Stimulated activated naive B cell treated with anti-CD40 and anti-IgM and Interleukin-4, amounts not matched to agents 10 μg/mL and 1 μg/mL and 100 μg/mL, for 72 hours (primary cell): Measurements from ENCODE around the gene LHX4.
"Not testable (repeated sequence)": the region's sequence is repeated elsewhere in the genome, so short reads cannot be mapped to it uniquely, and the experiment has no call there.

ENCODE experiments used
- ATAC-seq, 2 donors: fragments of 150-1000 bp; cut with Tn5 transposase; replicated peaks; 2 replicates each; pipeline ENCODE4 v1.10.0; 2021; ENCODE audit warnings: moderate library complexity in 1 of 2
- DNase-seq: peaks from one replicate; pipeline ENCODE4 v3.0.0; 2021
- H3K27ac Mint-ChIP-seq: one replicate; pipeline ENCODE4 v1.8.0; 2022; ENCODE audit warnings: mild to moderate bottlenecking, mixed read lengths
- H3K27me3 Mint-ChIP-seq, 2 donors: one replicate each; pipeline ENCODE4 v1.8.0; 2022; ENCODE audit warnings: mixed read lengths in 2 of 2
- H3K36me3 Mint-ChIP-seq, 2 donors: one replicate each; pipeline ENCODE4 v1.8.0; 2022; ENCODE audit warnings: mixed read lengths in 2 of 2, mild to moderate bottlenecking in 1 of 2
- H3K4me1 Mint-ChIP-seq, 2 donors: one replicate each; pipeline ENCODE4 v1.8.0; 2022; ENCODE audit warnings: mixed read lengths in 2 of 2, mild to moderate bottlenecking in 1 of 2
- H3K4me3 Mint-ChIP-seq, 2 donors: one replicate each; pipeline ENCODE4 v1.8.0; 2022; ENCODE audit warnings: mild to moderate bottlenecking in 2 of 2, mixed read lengths in 2 of 2, moderate library complexity in 1 of 2
- H3K9me3 Mint-ChIP-seq, 2 donors: one replicate each; pipeline ENCODE4 v1.8.0; 2022; ENCODE audit warnings: mixed read lengths in 2 of 2, mild to moderate bottlenecking in 1 of 2

Gene LHX4

DNA sequence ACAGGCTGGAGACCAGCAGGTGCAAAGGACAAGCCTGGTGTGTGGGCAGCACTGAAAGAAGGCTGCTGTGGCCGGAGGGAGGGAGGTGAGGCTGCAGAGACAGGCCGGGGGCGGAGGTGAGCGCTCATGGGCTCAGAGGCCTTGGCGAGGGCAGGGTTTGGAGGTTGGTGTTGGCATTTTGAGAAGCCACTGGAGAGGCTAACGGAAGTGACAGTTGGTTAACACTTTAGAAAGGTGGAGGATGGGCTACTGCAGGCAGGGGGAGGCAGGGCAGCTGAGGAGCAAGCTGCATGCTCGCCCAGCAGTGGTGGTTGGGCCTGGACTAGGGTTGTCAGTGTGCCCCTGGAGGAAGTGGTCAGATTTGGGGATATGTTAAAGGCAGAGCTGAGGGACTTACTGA is 37.9 kb upstream of the LHX4 start:
- H3K9me3 Mint-ChIP-seq = no peaks in the 10 kb centered on the region
- H3K36me3 Mint-ChIP-seq = peaks cover 76 to 89% of the 10 kb centered on the region in 2 donors
- ATAC-seq = no peak
- no peak for DNase-seq
- H3K27me3 Mint-ChIP-seq = no peaks in the 10 kb centered on the region
- peaks cover 0 to 13% of the 10 kb centered on the region in 2 donors for H3K4me1 Mint-ChIP-seq
- H3K4me3 Mint-ChIP-seq = no peak overlapping the region
- no peak overlapping the region for H3K27ac Mint-ChIP-seq

DNA sequence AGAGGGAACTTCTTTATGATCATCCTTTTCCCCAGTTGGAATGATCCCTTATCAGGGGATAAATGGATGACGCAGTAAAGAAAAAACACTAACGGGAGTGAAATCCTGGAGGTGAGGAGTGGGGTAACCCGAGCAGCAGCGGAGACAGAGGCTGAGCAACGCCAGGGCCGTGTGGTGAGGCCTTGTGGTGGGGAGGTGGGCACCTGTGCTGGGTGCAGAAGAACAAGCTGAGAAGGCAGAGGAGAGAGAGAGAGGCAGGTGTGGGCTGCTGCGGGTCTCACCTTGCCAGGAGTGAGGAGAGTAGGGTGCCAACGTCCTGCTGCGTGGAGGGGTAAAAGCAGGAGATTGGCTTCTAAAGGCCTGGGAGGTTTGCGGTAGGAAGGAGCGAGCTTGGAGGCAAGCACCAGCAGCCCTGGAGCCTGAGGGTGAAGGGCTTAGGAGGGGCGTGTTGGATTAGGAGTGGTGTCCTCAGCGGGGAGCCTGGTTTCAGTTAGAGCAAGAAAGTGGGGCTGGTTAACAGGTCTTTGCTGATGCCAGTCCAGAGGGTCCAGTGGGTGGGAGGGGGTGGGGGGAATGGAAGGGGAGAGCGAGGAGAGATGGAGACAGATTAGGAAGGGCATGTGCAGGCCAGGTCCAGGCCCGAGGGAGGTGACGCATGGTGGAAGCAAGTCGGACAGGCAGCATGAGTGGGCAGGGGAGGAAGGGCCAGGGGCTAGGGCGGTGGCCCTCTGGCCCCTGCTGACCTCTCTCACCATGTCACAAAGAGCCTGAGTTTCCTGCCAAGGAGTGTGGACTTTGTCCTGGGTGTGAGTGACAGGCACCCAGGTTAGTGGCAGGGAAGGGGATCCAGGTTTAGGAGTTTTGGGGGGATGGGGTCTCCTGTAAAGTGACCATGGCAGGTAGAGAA is 36.7 kb upstream of the LHX4 start:
- Mint-ChIP-seq H3K4me1 (peaks cover 0 to 13% of the 10 kb centered on the region in 2 donors), H3K27ac (peak overlapping the region; percentile 14), H3K9me3 (no peaks in the 10 kb centered on the region), H3K36me3 (peaks cover 73 to 87% of the 10 kb centered on the region in 2 donors), H3K27me3 (no peaks in the 10 kb centered on the region), H3K4me3 (peak overlapping the region in 1 of 2 donors; percentile 12)
- DNase-seq = no peak
- no peak for ATAC-seq

DNA sequence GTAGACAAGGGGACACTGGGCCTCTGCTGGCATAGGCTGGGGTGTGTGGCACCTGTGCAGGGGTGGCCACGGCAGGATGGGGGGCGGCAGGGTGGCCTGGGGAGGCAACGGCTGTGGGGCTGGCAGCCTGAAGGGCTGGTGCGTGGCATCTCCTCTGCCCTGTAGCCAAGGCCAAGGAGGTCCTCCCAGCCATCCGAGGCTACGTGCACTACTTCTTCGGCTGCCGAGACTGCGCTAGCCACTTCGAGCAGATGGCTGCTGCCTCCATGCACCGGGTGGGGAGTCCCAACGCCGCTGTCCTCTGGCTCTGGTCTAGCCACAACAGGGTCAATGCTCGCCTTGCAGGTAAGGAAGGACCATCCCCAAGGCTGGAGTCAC is 36.0 kb upstream of the LHX4 start:
- no peak for DNase-seq
- H3K36me3 Mint-ChIP-seq = peaks cover 72 to 82% of the 10 kb centered on the region in 2 donors
- H3K27me3 Mint-ChIP-seq = no peaks in the 10 kb centered on the region
- H3K27ac Mint-ChIP-seq = no peak overlapping the region
- peaks cover 0 to 13% of the 10 kb centered on the region in 2 donors for H3K4me1 Mint-ChIP-seq
- H3K4me3 Mint-ChIP-seq = no peak overlapping the region
- no peak for ATAC-seq
- H3K9me3 Mint-ChIP-seq = no peaks in the 10 kb centered on the region

DNA sequence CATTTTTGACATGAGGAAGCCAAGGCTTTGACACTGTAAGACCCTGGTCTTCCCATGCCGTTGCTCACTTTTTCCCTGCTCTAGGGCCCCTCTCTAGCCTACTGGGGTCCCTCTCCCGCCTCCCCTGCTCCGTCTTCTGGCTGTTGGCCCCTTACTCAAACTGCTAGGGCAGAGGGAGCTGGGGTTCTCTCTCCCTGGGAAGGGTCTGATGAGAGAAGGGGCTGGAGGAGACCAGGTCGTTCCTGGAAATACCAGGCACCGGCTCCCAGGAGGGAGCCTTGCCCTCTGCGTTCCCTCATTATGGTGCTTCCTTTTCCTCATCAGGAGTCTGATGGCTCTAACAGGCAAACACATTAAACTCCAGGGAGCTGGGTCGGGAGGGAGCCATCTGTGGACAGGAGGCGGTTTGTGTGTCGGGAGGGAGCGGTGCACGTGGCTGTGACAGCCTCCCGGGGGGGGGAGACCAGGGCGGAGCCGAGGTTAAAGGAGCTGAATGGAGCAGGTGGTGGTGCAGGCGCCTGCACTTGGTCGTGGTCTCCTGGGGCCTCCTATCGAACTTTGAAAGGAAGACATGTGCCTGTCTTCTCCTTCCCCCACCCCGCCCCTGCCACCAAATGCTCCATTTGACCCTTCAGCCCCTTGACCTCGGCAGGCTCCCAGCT is 35.4 kb upstream of the LHX4 start:
- DNase-seq (no peak), ATAC-seq (no peak)
- peaks cover 77 to 82% of the 10 kb centered on the region in 2 donors for H3K36me3 Mint-ChIP-seq
- no peaks in the 10 kb centered on the region for H3K27me3 Mint-ChIP-seq
- H3K4me3 Mint-ChIP-seq = no peak overlapping the region
- H3K4me1 Mint-ChIP-seq = peaks cover 0 to 13% of the 10 kb centered on the region in 2 donors
- H3K9me3 Mint-ChIP-seq = no peaks in the 10 kb centered on the region
- peak overlapping the region; percentile 52 for H3K27ac Mint-ChIP-seq

DNA sequence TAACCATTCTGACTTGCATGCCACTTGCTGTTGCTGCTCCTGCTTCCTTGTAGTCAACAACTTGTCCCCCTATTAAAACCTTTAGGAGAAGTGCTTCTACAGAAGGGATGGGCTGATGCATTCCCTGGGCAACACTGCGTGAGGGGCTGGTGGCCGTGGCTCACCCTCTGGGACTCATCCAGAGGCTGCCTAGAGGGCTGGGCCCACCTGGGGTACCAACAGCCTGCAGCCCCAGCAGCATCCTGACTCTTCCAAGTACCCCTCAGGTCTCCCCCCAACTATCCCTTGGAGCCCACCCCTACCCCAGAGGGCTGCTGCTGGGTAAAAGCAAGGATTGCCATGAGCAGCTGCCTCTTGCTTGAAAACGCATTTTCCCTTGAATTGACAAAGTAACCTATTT is 34.7 kb upstream of the LHX4 start:
- H3K36me3 Mint-ChIP-seq = peaks cover 78 to 80% of the 10 kb centered on the region in 2 donors
- no peak for DNase-seq
- no peaks in the 10 kb centered on the region for H3K9me3 Mint-ChIP-seq
- ATAC-seq = no peak
- no peak overlapping the region for H3K27ac Mint-ChIP-seq
- H3K4me1 Mint-ChIP-seq = peaks cover 0 to 13% of the 10 kb centered on the region in 2 donors
- no peak overlapping the region for H3K4me3 Mint-ChIP-seq
- H3K27me3 Mint-ChIP-seq = no peaks in the 10 kb centered on the region

DNA sequence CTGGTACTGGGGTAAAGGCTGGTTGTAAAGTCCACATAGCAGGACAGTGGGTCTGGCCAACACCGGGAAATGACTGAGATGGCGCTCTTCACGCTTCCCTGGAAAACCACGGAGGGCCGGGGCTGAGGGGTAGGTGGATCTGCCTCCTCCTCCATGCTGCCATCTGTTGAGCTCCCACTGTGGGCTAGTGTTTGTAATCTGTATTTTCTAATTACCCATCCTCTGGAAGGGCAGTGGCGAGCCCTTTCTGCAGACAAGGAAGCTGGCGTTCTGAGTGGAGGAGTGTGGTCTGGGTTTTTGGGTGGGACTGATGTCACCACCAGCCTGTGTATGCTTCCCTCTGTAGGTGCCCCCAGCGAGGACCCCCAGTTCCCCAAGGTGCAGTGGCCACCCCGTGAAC is 34.1 kb upstream of the LHX4 start:
- Mint-ChIP-seq H3K27me3 (no peaks in the 10 kb centered on the region), H3K4me3 (no peak overlapping the region), H3K9me3 (no peaks in the 10 kb centered on the region), H3K27ac (no peak overlapping the region), H3K36me3 (peaks cover 78 to 84% of the 10 kb centered on the region in 2 donors), H3K4me1 (peaks cover 0 to 13% of the 10 kb centered on the region in 2 donors)
- DNase-seq = no peak
- no peak for ATAC-seq

DNA sequence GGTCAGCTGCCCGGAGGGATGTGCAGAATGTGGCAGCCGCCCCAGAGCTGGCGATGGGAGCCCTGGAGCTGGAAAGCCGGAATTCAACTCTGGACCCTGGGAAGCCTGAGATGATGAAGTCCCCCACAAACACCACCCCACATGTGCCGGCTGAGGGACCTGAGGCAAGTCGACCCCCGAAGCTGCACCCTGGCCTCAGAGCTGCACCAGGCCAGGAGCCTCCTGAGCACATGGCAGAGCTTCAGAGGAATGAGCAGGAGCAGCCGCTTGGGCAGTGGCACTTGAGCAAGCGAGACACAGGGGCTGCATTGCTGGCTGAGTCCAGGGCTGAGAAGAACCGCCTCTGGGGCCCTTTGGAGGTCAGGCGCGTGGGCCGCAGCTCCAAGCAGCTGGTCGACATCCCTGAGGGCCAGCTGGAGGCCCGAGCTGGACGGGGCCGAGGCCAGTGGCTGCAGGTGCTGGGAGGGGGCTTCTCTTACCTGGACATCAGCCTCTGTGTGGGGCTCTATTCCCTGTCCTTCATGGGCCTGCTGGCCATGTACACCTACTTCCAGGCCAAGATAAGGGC is 33.5 kb upstream of the LHX4 start:
- Mint-ChIP-seq H3K4me3 (no peak overlapping the region), H3K36me3 (peaks cover 72 to 80% of the 10 kb centered on the region in 2 donors), H3K9me3 (no peaks in the 10 kb centered on the region), H3K27ac (no peak overlapping the region), H3K27me3 (no peaks in the 10 kb centered on the region), H3K4me1 (peaks cover 0 to 8% of the 10 kb centered on the region in 2 donors)
- DNase-seq (no peak), ATAC-seq (no peak)

DNA sequence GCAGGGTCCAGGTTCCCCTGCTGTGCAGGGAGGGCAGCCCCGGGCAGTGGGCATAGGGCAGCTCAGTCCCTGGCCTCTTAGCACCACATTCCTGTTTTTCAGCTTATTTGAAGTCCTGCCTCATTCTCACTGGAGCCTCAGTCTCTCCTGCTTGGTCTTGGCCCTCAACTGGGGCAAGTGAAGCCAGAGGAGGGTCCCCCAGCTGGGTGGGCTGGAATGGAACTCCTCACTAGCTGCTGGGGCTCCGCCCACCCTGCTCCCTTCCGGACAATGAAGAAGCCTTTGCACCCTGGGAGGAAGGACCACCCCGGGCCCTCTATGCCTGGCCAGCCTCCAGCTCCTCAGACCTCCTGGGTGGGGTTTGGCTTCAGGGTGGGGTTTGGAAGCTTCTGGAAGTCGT is 32.8 kb upstream of the LHX4 start:
- ATAC-seq (no peak), DNase-seq (no peak)
- H3K27ac Mint-ChIP-seq = no peak overlapping the region
- no peak overlapping the region for H3K4me3 Mint-ChIP-seq
- no peaks in the 10 kb centered on the region for H3K27me3 Mint-ChIP-seq
- peaks cover 64 to 77% of the 10 kb centered on the region in 2 donors for H3K36me3 Mint-ChIP-seq
- no peaks in the 10 kb centered on the region for H3K9me3 Mint-ChIP-seq
- H3K4me1 Mint-ChIP-seq = peaks cover 0 to 3% of the 10 kb centered on the region in 2 donors

DNA sequence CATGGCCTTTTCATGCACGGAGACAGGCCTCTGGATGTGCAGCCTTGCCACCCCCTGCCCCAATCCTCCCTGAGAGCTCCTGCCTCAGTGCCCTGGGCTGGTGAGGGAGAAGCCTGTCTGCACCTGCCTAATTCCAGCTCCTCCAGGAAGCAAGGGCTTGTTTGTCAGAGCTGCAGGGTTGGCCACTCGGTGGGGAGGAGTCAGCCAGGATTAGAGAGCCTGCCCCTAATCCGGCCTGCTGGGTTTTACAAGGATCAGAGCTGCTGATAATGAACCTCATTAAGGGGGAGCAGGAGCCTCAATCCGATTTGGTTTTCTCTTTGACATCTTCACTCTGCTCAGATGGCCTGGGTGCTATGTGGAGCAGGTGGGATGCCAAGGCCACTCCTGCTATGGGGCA is 31.9 kb upstream of the LHX4 start:
- ATAC-seq = no peak
- Mint-ChIP-seq H3K4me3 (no peak overlapping the region), H3K27me3 (no peaks in the 10 kb centered on the region), H3K4me1 (no peaks in the 10 kb centered on the region), H3K9me3 (no peaks in the 10 kb centered on the region), H3K27ac (no peak overlapping the region), H3K36me3 (peaks cover 55 to 69% of the 10 kb centered on the region in 2 donors)
- DNase-seq = no peak

DNA sequence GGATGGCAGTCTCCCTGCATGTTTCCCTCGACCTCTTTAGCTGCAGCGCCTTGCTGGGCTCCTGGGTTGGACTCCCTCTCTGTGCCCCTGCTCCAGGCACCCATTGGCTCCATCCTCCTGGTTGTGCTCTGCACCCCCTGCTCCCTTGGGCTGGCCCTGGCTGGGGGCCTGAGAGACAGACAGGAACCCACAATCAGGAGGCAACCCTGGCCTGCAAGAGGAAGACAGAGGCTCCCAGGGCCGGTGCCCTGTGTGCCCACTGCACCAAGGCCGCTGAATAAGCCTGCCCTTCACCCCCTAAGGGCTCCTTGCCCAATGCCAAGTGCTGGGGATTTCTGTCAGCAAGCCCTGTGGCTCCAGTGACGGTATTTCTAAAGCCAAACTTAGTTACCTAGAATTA is 31.5 kb upstream of the LHX4 start:
- DNase-seq (no peak), ATAC-seq (no peak)
- Mint-ChIP-seq H3K4me1 (no peaks in the 10 kb centered on the region), H3K9me3 (no peaks in the 10 kb centered on the region), H3K27me3 (no peaks in the 10 kb centered on the region), H3K27ac (no peak overlapping the region), H3K4me3 (no peak overlapping the region), H3K36me3 (peaks cover 52 to 65% of the 10 kb centered on the region in 2 donors)

DNA sequence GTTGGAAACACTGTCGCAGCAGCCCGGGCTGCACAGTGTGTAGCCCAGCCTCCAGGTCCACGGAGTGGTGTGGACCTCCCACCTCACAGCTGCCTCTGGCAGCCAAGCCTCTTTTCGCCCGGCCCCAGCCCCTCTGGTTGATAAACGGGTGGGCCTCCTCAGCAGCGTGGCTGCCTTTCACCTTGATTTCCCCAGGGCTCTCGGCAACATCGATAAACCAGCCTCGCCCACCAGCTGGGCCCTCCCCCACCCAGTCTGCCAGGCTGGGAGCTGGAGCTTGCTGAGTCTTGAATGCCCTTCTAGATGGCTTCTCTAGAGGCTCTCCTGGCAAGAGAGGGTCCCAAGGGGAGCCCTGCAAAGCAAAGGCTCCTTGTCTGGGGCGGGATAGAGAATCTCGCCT is 31.0 kb upstream of the LHX4 start:
- Mint-ChIP-seq H3K4me3 (no peak overlapping the region), H3K9me3 (no peaks in the 10 kb centered on the region), H3K4me1 (no peaks in the 10 kb centered on the region), H3K36me3 (peaks cover 48 to 61% of the 10 kb centered on the region in 2 donors), H3K27me3 (no peaks in the 10 kb centered on the region), H3K27ac (no peak overlapping the region)
- no peak for DNase-seq
- ATAC-seq = no peak

DNA sequence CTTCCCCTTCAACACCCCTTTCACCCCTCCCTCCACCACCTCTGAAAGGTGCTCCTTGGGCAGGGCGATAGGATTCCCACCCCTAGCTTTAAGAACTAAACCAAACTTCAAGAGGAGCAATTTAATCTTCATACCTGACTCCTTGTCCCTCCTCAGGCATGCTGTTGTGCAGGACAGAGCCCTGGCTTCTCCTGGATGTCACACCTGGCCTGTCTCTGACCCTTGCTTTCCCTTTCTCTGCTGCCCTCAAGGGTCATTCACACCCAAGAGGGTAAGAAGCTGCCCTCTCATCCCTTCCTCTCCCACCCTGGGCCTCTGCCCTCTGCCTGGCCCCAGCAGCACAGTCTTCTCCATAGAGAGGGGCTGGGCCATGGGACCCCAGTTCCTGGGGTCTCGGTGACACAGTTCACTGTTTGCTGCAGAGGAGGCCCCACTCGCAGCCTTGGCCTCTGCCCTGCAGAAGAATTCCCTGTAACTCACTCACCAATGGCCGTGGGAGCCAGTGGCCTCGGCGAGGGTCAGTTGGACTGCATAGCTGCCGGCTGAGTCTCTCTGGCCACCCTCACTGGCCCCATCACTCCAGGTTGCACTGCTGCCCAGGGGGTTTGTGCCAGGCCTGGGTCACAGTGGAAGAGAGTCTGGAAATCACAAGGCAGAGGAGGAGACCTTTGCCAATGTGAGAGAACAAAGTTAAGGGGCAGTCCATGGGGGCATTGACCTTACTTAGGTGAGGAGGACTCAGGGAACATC is 28.4 kb upstream of the LHX4 start:
- no peaks in the 10 kb centered on the region for H3K9me3 Mint-ChIP-seq
- no peak overlapping the region for H3K4me3 Mint-ChIP-seq
- H3K27ac Mint-ChIP-seq = peak overlapping the region; percentile 9
- H3K27me3 Mint-ChIP-seq = no peaks in the 10 kb centered on the region
- H3K4me1 Mint-ChIP-seq = no peaks in the 10 kb centered on the region
- ATAC-seq (peak in 1 of 2 donors; percentile 28), DNase-seq (no peak)
- peaks cover 25 to 36% of the 10 kb centered on the region in 2 donors for H3K36me3 Mint-ChIP-seq

DNA sequence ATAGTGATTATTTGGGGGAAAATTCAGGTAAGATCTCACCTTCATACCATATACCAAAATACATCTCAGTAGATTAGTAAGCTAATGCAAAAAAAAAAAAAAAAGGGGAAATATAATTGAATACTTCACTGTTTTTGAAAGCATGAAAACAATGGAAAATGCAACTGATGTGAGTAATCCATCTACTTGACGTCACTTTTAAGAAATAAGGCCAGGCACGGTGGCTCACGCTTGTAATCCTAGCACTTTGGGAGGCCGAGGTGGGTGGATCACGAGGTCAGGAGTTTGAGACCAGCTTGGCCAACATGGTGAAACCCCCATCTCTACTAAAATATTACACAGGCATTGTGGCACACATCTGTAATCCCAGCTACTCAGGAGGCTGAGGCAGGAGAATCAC is 27.5 kb upstream of the LHX4 start:
- not testable (repeated sequence) for H3K4me1 Mint-ChIP-seq, H3K27me3 Mint-ChIP-seq, DNase-seq, ATAC-seq, H3K27ac Mint-ChIP-seq, H3K4me3 Mint-ChIP-seq, H3K9me3 Mint-ChIP-seq
- H3K36me3 Mint-ChIP-seq = peaks cover 20 to 30% of the 10 kb centered on the region in 2 donors

DNA sequence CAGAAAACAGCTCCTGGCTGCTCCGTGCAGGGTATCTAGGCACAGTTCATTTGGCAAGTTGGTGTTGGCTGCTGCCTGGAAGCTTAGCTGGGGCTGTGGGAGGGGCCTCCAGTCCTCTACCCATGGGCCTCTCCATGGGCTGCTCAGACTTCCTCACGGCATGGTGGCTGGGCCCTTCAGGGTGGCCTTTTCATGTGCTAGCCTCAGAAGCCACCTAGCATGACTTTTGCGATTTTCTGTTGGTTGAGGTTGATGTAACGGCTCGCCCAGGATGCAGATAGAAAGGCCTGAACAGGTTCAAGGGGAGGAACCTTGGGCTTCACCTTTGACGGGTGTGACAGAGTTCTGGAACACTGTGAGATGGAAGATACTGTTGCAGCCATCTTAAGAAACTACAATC is 25.8 kb upstream of the LHX4 start:
- H3K9me3 Mint-ChIP-seq = no peaks in the 10 kb centered on the region
- no peak overlapping the region for H3K4me3 Mint-ChIP-seq
- no peaks in the 10 kb centered on the region for H3K27me3 Mint-ChIP-seq
- H3K27ac Mint-ChIP-seq = peak overlapping the region; percentile 49
- DNase-seq (no peak), ATAC-seq (no peak)
- peaks cover 0 to 4% of the 10 kb centered on the region in 2 donors for H3K4me1 Mint-ChIP-seq
- H3K36me3 Mint-ChIP-seq = peaks cover 10 to 22% of the 10 kb centered on the region in 2 donors
